HEK293 (cell line): Measurements from ENCODE around the gene DEFB129.

Experiments
- KLF9 ChIP-seq: fragments of 450-650 bp; formaldehyde crosslinking; IDR thresholded peaks from 2 replicates; pipeline ENCODE4 v1.5.1; 2016; ENCODE audit warnings: missing biosample characterization, missing genetic modification characterization, low read depth
- OSR2 ChIP-seq: fragments of 450-650 bp; formaldehyde crosslinking; IDR thresholded peaks from 2 replicates; pipeline ENCODE4 v1.5.1; 2016; ENCODE audit warnings: missing biosample characterization, missing genetic modification characterization
- SCRT2 ChIP-seq: fragments of 450-650 bp; formaldehyde crosslinking; IDR thresholded peaks from 2 replicates; pipeline ENCODE4 v1.5.1; 2016; ENCODE audit warnings: missing biosample characterization, missing genetic modification characterization
- SP3 ChIP-seq: fragments of 450-650 bp; formaldehyde crosslinking; IDR thresholded peaks from 2 replicates; pipeline ENCODE4 v1.5.1; 2016; ENCODE audit warnings: missing biosample characterization, missing genetic modification characterization
- ZBTB7A ChIP-seq: fragments of 450-650 bp; formaldehyde crosslinking; IDR thresholded peaks from 2 replicates; pipeline ENCODE4 v1.5.1; 2016; ENCODE audit warnings: low read depth, missing biosample characterization, missing genetic modification characterization
- ZFP37 ChIP-seq: fragments of 450-650 bp; formaldehyde crosslinking; IDR thresholded peaks from 2 replicates; pipeline ENCODE4 v1.5.1; 2016; ENCODE audit warnings: missing biosample characterization, missing genetic modification characterization
- ZNF341 ChIP-seq: fragments of 450-650 bp; formaldehyde crosslinking; IDR thresholded peaks from 2 replicates; pipeline ENCODE4; 2016; ENCODE audit warnings: low read depth, missing biosample characterization, missing genetic modification characterization
- ZNF777 ChIP-seq: fragments of 450-650 bp; formaldehyde crosslinking; IDR thresholded peaks from 2 replicates; pipeline ENCODE4 v1.5.1; 2017; ENCODE audit warnings: missing biosample characterization, missing genetic modification characterization, borderline replicate concordance
- TF ChIP-seq, protein P1 (sequence below): fragments of 450-650 bp; formaldehyde crosslinking; IDR thresholded peaks from 2 replicates; pipeline ENCODE4 v1.5.1; 2016; ENCODE audit warnings: missing biosample characterization, missing genetic modification characterization, borderline replicate concordance
- TF ChIP-seq, protein P2 (sequence below): fragments of 450-650 bp; formaldehyde crosslinking; IDR thresholded peaks from 2 replicates; pipeline ENCODE4 v1.5.1; 2016; ENCODE audit warnings: missing biosample characterization, missing genetic modification characterization
- TF ChIP-seq, protein P3 (sequence below): fragments of 450-650 bp; formaldehyde crosslinking; IDR thresholded peaks from 2 replicates; pipeline ENCODE4 v1.5.1; 2016; ENCODE audit warnings: missing biosample characterization, missing genetic modification characterization
- TF ChIP-seq, protein P4 (sequence below): fragments of 450-650 bp; formaldehyde crosslinking; IDR thresholded peaks from 2 replicates; pipeline ENCODE4 v1.5.1; 2016; ENCODE audit warnings: missing biosample characterization, missing genetic modification characterization, low read depth
- TF ChIP-seq, protein P5 (sequence below): fragments of 450-650 bp; formaldehyde crosslinking; IDR thresholded peaks from 2 replicates; pipeline ENCODE4 v1.5.1; 2016; ENCODE audit warnings: missing biosample characterization, missing genetic modification characterization
- TF ChIP-seq, protein P6 (sequence below): fragments of 450-650 bp; formaldehyde crosslinking; IDR thresholded peaks from 2 replicates; pipeline ENCODE4 v1.5.1; 2017; ENCODE audit warnings: missing biosample characterization, missing genetic modification characterization
- TF ChIP-seq, protein P7 (sequence below): fragments of 450-650 bp; formaldehyde crosslinking; IDR thresholded peaks from 2 replicates; pipeline ENCODE4 v1.5.1; 2017; ENCODE audit warnings: missing biosample characterization, mild to moderate bottlenecking, missing genetic modification characterization, moderate library complexity

The DEFB129 gene

DNA sequence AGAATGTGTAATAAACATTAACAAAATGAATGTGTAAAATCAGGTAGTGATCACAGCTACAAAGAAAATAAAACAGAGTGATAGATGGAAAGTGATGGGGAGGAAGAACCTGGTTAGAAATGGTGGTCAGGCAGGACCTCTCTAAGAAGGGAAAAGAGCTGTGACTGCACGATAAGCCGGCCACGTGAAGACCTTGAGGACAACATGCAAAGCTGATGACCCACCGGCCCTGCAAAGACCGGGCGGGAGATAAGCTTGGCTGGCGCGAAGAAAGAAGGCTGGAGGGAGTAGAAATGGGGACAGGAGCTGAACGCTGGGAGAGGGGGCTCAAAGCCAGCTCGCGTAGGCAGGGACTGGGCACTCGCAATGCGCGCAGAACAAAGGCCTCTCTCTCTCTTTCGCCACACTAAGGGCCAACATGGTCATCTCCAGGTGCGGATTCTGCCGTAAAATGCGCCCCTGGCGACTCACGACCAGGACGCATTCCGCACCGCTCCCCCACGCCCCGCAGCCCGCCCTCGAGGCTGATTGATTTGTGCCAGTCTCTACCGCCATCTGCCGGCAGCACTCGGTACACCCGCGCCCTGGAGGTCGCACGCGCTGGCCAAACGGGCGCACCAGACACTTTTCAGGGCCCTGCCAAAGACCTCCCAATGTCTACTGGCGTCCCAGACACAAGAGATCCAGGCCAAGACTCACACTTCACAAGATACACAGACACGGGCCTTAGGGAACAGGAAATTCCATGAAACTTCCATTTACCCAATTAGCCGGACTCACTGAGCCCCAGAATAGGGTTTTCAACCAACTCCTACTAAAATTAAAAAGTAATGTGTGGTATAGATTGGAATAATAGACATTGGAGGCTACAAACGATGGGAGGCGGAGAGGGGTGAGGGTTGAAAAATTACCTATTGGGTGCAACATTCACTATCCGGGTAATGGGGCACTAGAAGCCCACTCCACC, 39.8 kb downstream of the DEFB129 start (continued):
- TF ChIP-seq, protein P1, sequence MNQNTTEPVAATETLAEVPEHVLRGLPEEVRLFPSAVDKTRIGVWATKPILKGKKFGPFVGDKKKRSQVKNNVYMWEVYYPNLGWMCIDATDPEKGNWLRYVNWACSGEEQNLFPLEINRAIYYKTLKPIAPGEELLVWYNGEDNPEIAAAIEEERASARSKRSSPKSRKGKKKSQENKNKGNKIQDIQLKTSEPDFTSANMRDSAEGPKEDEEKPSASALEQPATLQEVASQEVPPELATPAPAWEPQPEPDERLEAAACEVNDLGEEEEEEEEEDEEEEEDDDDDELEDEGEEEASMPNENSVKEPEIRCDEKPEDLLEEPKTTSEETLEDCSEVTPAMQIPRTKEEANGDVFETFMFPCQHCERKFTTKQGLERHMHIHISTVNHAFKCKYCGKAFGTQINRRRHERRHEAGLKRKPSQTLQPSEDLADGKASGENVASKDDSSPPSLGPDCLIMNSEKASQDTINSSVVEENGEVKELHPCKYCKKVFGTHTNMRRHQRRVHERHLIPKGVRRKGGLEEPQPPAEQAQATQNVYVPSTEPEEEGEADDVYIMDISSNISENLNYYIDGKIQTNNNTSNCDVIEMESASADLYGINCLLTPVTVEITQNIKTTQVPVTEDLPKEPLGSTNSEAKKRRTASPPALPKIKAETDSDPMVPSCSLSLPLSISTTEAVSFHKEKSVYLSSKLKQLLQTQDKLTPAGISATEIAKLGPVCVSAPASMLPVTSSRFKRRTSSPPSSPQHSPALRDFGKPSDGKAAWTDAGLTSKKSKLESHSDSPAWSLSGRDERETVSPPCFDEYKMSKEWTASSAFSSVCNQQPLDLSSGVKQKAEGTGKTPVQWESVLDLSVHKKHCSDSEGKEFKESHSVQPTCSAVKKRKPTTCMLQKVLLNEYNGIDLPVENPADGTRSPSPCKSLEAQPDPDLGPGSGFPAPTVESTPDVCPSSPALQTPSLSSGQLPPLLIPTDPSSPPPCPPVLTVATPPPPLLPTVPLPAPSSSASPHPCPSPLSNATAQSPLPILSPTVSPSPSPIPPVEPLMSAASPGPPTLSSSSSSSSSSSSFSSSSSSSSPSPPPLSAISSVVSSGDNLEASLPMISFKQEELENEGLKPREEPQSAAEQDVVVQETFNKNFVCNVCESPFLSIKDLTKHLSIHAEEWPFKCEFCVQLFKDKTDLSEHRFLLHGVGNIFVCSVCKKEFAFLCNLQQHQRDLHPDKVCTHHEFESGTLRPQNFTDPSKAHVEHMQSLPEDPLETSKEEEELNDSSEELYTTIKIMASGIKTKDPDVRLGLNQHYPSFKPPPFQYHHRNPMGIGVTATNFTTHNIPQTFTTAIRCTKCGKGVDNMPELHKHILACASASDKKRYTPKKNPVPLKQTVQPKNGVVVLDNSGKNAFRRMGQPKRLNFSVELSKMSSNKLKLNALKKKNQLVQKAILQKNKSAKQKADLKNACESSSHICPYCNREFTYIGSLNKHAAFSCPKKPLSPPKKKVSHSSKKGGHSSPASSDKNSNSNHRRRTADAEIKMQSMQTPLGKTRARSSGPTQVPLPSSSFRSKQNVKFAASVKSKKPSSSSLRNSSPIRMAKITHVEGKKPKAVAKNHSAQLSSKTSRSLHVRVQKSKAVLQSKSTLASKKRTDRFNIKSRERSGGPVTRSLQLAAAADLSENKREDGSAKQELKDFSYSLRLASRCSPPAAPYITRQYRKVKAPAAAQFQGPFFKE (tag by site-specific recombination) = no peak
- TF ChIP-seq, protein P2, sequence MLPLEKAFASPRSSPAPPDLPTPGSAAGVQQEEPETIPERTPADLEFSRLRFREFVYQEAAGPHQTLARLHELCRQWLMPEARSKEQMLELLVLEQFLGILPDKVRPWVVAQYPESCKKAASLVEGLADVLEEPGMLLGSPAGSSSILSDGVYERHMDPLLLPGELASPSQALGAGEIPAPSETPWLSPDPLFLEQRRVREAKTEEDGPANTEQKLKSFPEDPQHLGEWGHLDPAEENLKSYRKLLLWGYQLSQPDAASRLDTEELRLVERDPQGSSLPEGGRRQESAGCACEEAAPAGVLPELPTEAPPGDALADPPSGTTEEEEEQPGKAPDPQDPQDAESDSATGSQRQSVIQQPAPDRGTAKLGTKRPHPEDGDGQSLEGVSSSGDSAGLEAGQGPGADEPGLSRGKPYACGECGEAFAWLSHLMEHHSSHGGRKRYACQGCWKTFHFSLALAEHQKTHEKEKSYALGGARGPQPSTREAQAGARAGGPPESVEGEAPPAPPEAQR (tag by site-specific recombination) = no peak
- TF ChIP-seq SP3 (tag by site-specific recombination) (peak; percentile 32; the same call in 1 of the 2 replicates), SCRT2 (peak; percentile 29; the same call in 1 of the 2 replicates), KLF9 (tag by site-specific recombination) (peak; percentile 62; the same call in 1 of the 2 replicates), ZNF341 (tag by site-specific recombination) (peak; percentile 51; the same call in 1 of the 2 replicates), ZFP37 (0 out of 2 replicates have a peak, but pooled peaks have one; percentile 30), OSR2 (tag by site-specific recombination) (no peak), ZBTB7A (no peak), ZNF777 (0 out of 2 replicates have a peak, but pooled peaks have one; percentile 52)
- TF ChIP-seq, protein P3, sequence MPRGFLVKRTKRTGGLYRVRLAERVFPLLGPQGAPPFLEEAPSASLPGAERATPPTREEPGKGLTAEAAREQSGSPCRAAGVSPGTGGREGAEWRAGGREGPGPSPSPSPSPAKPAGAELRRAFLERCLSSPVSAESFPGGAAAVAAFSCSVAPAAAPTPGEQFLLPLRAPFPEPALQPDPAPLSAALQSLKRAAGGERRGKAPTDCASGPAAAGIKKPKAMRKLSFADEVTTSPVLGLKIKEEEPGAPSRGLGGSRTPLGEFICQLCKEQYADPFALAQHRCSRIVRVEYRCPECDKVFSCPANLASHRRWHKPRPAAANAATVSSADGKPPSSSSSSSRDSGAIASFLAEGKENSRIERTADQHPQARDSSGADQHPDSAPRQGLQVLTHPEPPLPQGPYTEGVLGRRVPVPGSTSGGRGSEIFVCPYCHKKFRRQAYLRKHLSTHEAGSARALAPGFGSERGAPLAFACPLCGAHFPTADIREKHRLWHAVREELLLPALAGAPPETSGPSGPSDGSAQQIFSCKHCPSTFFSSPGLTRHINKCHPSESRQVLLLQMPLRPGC = peak; percentile 74
- TF ChIP-seq, protein P4, sequence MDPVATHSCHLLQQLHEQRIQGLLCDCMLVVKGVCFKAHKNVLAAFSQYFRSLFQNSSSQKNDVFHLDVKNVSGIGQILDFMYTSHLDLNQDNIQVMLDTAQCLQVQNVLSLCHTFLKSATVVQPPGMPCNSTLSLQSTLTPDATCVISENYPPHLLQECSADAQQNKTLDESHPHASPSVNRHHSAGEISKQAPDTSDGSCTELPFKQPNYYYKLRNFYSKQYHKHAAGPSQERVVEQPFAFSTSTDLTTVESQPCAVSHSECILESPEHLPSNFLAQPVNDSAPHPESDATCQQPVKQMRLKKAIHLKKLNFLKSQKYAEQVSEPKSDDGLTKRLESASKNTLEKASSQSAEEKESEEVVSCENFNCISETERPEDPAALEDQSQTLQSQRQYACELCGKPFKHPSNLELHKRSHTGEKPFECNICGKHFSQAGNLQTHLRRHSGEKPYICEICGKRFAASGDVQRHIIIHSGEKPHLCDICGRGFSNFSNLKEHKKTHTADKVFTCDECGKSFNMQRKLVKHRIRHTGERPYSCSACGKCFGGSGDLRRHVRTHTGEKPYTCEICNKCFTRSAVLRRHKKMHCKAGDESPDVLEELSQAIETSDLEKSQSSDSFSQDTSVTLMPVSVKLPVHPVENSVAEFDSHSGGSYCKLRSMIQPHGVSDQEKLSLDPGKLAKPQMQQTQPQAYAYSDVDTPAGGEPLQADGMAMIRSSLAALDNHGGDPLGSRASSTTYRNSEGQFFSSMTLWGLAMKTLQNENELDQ (tag by site-specific recombination) = no peak
- TF ChIP-seq, protein P5, sequence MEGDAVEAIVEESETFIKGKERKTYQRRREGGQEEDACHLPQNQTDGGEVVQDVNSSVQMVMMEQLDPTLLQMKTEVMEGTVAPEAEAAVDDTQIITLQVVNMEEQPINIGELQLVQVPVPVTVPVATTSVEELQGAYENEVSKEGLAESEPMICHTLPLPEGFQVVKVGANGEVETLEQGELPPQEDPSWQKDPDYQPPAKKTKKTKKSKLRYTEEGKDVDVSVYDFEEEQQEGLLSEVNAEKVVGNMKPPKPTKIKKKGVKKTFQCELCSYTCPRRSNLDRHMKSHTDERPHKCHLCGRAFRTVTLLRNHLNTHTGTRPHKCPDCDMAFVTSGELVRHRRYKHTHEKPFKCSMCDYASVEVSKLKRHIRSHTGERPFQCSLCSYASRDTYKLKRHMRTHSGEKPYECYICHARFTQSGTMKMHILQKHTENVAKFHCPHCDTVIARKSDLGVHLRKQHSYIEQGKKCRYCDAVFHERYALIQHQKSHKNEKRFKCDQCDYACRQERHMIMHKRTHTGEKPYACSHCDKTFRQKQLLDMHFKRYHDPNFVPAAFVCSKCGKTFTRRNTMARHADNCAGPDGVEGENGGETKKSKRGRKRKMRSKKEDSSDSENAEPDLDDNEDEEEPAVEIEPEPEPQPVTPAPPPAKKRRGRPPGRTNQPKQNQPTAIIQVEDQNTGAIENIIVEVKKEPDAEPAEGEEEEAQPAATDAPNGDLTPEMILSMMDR (tag by site-specific recombination) = peak; percentile 98
- TF ChIP-seq, protein P6, sequence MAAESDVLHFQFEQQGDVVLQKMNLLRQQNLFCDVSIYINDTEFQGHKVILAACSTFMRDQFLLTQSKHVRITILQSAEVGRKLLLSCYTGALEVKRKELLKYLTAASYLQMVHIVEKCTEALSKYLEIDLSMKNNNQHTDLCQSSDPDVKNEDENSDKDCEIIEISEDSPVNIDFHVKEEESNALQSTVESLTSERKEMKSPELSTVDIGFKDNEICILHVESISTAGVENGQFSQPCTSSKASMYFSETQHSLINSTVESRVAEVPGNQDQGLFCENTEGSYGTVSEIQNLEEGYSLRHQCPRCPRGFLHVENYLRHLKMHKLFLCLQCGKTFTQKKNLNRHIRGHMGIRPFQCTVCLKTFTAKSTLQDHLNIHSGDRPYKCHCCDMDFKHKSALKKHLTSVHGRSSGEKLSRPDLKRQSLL (tag by site-specific recombination) = no peak
- TF ChIP-seq, protein P7, sequence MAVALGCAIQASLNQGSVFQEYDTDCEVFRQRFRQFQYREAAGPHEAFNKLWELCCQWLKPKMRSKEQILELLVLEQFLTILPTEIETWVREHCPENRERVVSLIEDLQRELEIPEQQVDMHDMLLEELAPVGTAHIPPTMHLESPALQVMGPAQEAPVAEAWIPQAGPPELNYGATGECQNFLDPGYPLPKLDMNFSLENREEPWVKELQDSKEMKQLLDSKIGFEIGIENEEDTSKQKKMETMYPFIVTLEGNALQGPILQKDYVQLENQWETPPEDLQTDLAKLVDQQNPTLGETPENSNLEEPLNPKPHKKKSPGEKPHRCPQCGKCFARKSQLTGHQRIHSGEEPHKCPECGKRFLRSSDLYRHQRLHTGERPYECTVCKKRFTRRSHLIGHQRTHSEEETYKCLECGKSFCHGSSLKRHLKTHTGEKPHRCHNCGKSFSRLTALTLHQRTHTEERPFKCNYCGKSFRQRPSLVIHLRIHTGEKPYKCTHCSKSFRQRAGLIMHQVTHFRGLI (tag by site-specific recombination) = no peak
